Amygdala (tissue), 56 donors: ENCODE results near the gene SPIN1.
A peak's percentile ranks its signal among the peaks of the same experiment; 100 is the strongest.

Experiments
- DNase-seq, 56 donors: peaks; one replicate each; lab custom pipeline; 2025; lab: John Stamatoyannopoulos, UW

Gene SPIN1

GRCh38 chr9:88429595-88430430 is 41.6 kb downstream of the SPIN1 start:
- DNase-seq = no peak

- no peak for DNase-seq
Measured at GRCh38 chr9:88433583-88434255, 45.5 kb downstream of the SPIN1 start.

GRCh38 chr9:88435336-88435735 is 47.1 kb downstream of the SPIN1 start:
- no peak for DNase-seq

GRCh38 chr9:88436379-88436778 is 48.1 kb downstream of the SPIN1 start:
- DNase-seq = no peak

GRCh38 chr9:88437210-88438146 is 49.2 kb downstream of the SPIN1 start:
- no peak for DNase-seq

- DNase-seq = no peak
Measured at GRCh38 chr9:88438811-88439210, 50.6 kb downstream of the SPIN1 start.

- no peak for DNase-seq
Measured at GRCh38 chr9:88441301-88442007, 53.2 kb downstream of the SPIN1 start.

GRCh38 chr9:88443480-88444113 is 55.4 kb downstream of the SPIN1 start:
- no peak for DNase-seq

- DNase-seq = no peak
Measured at GRCh38 chr9:88446728-88447127, 58.5 kb downstream of the SPIN1 start.

GRCh38 chr9:88447431-88447830 is 59.2 kb downstream of the SPIN1 start:
- no peak for DNase-seq

GRCh38 chr9:88451160-88451559 is 62.9 kb downstream of the SPIN1 start:
- no peak for DNase-seq

- no peak for DNase-seq
Measured at GRCh38 chr9:88458716-88459465, 70.6 kb downstream of the SPIN1 start.

- DNase-seq = peak in 8 of 56 donors; percentile 5 to 34 (median 6)
Measured at GRCh38 chr9:88460587-88461332, 72.5 kb downstream of the SPIN1 start.

- no peak for DNase-seq
Measured at GRCh38 chr9:88462191-88462590, 73.9 kb downstream of the SPIN1 start.

- DNase-seq = no peak
Measured at GRCh38 chr9:88464851-88465250, 76.6 kb downstream of the SPIN1 start.

GRCh38 chr9:88468226-88468625 is 80.0 kb downstream of the SPIN1 start:
- no peak for DNase-seq

- no peak for DNase-seq
Measured at GRCh38 chr9:88476491-88477271, 88.4 kb downstream of the SPIN1 start.
